AG09309 (cell line): ENCODE results near the gene SPRR2D.

Experiments used
- DNase-seq: peaks from one replicate; pipeline ENCODE4 v3.0.0-alpha.2; 2010; ENCODE audit warnings: low read depth
- H3K4me3 ChIP-seq: 2 replicates; pipeline ENCODE4 v1.5.1; 2011; ENCODE audit warnings: mild to moderate bottlenecking, low read depth, low read length, moderate library complexity; ENCODE audit not compliant: control insufficient read depth
- TF ChIP-seq, protein P1 (sequence below): IDR thresholded peaks from 2 replicates; pipeline ENCODE4 v1.5.1; 2011; ENCODE audit warnings: mild to moderate bottlenecking, low read depth, low read length, inconsistent platforms; ENCODE audit not compliant: insufficient read depth, control insufficient read depth; ENCODE audit errors: missing control alignments

SPRR2D gene

GRCh38 chr1:152993186-152993585 lies 47.7 kb downstream of the SPRR2D start:
- DNase-seq = no peak
- TF ChIP-seq, protein P1, sequence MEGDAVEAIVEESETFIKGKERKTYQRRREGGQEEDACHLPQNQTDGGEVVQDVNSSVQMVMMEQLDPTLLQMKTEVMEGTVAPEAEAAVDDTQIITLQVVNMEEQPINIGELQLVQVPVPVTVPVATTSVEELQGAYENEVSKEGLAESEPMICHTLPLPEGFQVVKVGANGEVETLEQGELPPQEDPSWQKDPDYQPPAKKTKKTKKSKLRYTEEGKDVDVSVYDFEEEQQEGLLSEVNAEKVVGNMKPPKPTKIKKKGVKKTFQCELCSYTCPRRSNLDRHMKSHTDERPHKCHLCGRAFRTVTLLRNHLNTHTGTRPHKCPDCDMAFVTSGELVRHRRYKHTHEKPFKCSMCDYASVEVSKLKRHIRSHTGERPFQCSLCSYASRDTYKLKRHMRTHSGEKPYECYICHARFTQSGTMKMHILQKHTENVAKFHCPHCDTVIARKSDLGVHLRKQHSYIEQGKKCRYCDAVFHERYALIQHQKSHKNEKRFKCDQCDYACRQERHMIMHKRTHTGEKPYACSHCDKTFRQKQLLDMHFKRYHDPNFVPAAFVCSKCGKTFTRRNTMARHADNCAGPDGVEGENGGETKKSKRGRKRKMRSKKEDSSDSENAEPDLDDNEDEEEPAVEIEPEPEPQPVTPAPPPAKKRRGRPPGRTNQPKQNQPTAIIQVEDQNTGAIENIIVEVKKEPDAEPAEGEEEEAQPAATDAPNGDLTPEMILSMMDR = no peak
- H3K4me3 ChIP-seq = no peak overlapping the region
